H1 (cell line): ENCODE results near the gene AURKB. TPM values are rescaled to one million over a fixed set of nuclear protein-coding genes. Genes with fewer than 3 reads are reported as not detected.

Experiments
- CTCF ChIA-PET: fragments of 300-600 bp; sonication (Branson Sonifier 250); formaldehyde crosslinking; loops from one replicate; lab custom pipeline; 2021; ENCODE audit not compliant: partially characterized antibody; lab: Charles Lee
- POLR2A ChIA-PET: fragments of 300-600 bp; sonication (Branson Sonifier 250); formaldehyde crosslinking; loops from one replicate; lab custom pipeline; 2021; ENCODE audit warnings: inconsistent platforms; ENCODE audit not compliant: partially characterized antibody; lab: Charles Lee
- DNase-seq, 2 experiments: peaks; one replicate each; pipeline versions ENCODE4 v3.0.0 to v3.0.0-alpha.2; 2010 to 2022; ENCODE audit warnings: low spot score in 2 of 2, low read depth in 1 of 2, mixed read lengths in 1 of 2
- FAIRE-seq: peaks from 2 replicates; lab custom pipeline; 2011; peaks lifted over from hg19 to GRCh38; lab: Jason Lieb, UNC
- H2AFZ ChIP-seq: 2 replicates; pipeline ENCODE4 v1.8.1; 2012; ENCODE audit warnings: low read length, inconsistent platforms
- H2AK5ac ChIP-seq: 2 replicates; pipeline ENCODE4 v1.6.1; 2013; ENCODE audit warnings: low read depth, low read length
- H2BK120ac ChIP-seq: replicated peaks from 2 replicates; pipeline ENCODE3; 2013; ENCODE audit warnings: low read depth, low read length, inconsistent platforms
- H2BK12ac ChIP-seq: 2 replicates; pipeline ENCODE4 v1.6.1; 2013; ENCODE audit warnings: low read depth, low read length
- H2BK15ac ChIP-seq: 2 replicates; pipeline ENCODE4 v1.6.1; 2013; ENCODE audit warnings: low read length
- H2BK20ac ChIP-seq: 2 replicates; pipeline ENCODE4 v1.6.1; 2013; ENCODE audit warnings: low read length
- H2BK5ac ChIP-seq: 2 replicates; pipeline ENCODE4 v1.6.1; 2013; ENCODE audit warnings: low read depth, low read length
- H3K14ac ChIP-seq: 2 replicates; pipeline ENCODE4 v1.6.1; 2013; ENCODE audit warnings: inconsistent platforms; ENCODE audit not compliant: insufficient read length
- H3K18ac ChIP-seq: 2 replicates; pipeline ENCODE4 v1.6.1; 2013; ENCODE audit warnings: low read length; ENCODE audit errors: extremely low read depth
- H3K23ac ChIP-seq: 2 replicates; pipeline ENCODE4 v1.6.1; 2013; ENCODE audit warnings: inconsistent platforms; ENCODE audit not compliant: insufficient read length
- H3K23me2 ChIP-seq: 2 replicates; pipeline ENCODE4 v1.6.1; 2013; ENCODE audit warnings: low read depth, low read length
- H3K27ac ChIP-seq: 2 replicates; pipeline ENCODE4 v1.6.1; 2011; ENCODE audit warnings: low read depth, low read length, inconsistent platforms
- H3K27me3 ChIP-seq, 4 experiments: replicated peaks in 1 of 4; 1 replicate in 1 of 4; 2 replicates in 3 of 4; pipeline versions ENCODE4 v1.6.1 to v1.8.1; 2011 to 2013; ENCODE audit warnings: low read length in 3 of 4, mild to moderate bottlenecking in 3 of 4, inconsistent platforms in 2 of 4, mixed read lengths in 2 of 4, moderate library complexity in 1 of 4; ENCODE audit not compliant: control insufficient read depth in 3 of 4, insufficient read depth in 3 of 4; ENCODE audit errors: extremely low read depth in 1 of 4
- H3K36me3 ChIP-seq, 4 experiments: 2 replicates each; pipeline versions ENCODE4 v1.6.1 to v1.8.1; 2011 to 2013; ENCODE audit warnings: mild to moderate bottlenecking in 4 of 4, low read length in 3 of 4, moderate library complexity in 2 of 4, control low read depth in 1 of 4, inconsistent platforms in 1 of 4; ENCODE audit not compliant: insufficient read depth in 4 of 4, control insufficient read depth in 2 of 4
- H3K4ac ChIP-seq: replicated peaks from 2 replicates; pipeline ENCODE3; 2013; ENCODE audit warnings: low read length, low read depth, mixed read lengths, inconsistent platforms; ENCODE audit not compliant: insufficient read length
- H3K4me1 ChIP-seq, 4 experiments: replicated peaks in 1 of 4; 1 replicate in 1 of 4; 2 replicates in 3 of 4; pipeline versions ENCODE4 v1.6.1 to v1.8.1; 2011 to 2013; ENCODE audit warnings: low read length in 3 of 4, inconsistent platforms in 2 of 4, mixed read lengths in 1 of 4; ENCODE audit not compliant: insufficient read depth in 4 of 4, control insufficient read depth in 3 of 4
- H3K4me2 ChIP-seq, 2 experiments: 2 replicates each; pipeline versions ENCODE4 v1.6.1 to v1.8.1; 2011 to 2013; ENCODE audit warnings: low read depth in 2 of 2, low read length in 2 of 2, control low read depth in 1 of 2, inconsistent platforms in 1 of 2, mild to moderate bottlenecking in 1 of 2; ENCODE audit not compliant: insufficient read depth in 1 of 2
- H3K4me3 ChIP-seq, 4 experiments: fragments of 200-600, 300-600 bp in 1 of 4; sonication (generic), shearing (Covaris generic), sonication (Bioruptor Twin) in 1 of 4; 2 replicates each; pipeline versions ENCODE4 v1.5.1 to v1.8.1; 2011 to 2016; ENCODE audit warnings: low read length in 4 of 4, low read depth in 3 of 4, control low read depth in 2 of 4, inconsistent platforms in 2 of 4, mild to moderate bottlenecking in 2 of 4, mixed read lengths in 1 of 4, moderate library complexity in 1 of 4; ENCODE audit not compliant: insufficient read depth in 2 of 4; ENCODE audit errors: extremely low read depth in 1 of 4
- H3K56ac ChIP-seq: replicated peaks from 2 replicates; pipeline ENCODE3; 2013; ENCODE audit warnings: low read depth, mild to moderate bottlenecking, mixed read lengths, low read length, inconsistent platforms; ENCODE audit not compliant: insufficient read length
- H3K79me1 ChIP-seq: 2 replicates; pipeline ENCODE4 v1.6.1; 2013; ENCODE audit warnings: low read depth, low read length, control low read depth
- H3K79me2 ChIP-seq, 2 experiments: 2 replicates each; pipeline versions ENCODE4 v1.6.1 to v1.8.1; 2012 to 2013; ENCODE audit warnings: low read length in 2 of 2, mild to moderate bottlenecking in 2 of 2, inconsistent platforms in 1 of 2; ENCODE audit not compliant: insufficient read depth in 2 of 2, control insufficient read depth in 1 of 2
- H3K9ac ChIP-seq, 4 experiments: replicated peaks in 1 of 4; 1 replicate in 1 of 4; 2 replicates in 3 of 4; pipeline versions ENCODE4 v1.6.1 to v1.8.1; 2011 to 2013; ENCODE audit warnings: low read depth in 3 of 4, low read length in 3 of 4, control low read depth in 2 of 4, mild to moderate bottlenecking in 2 of 4, moderate library complexity in 2 of 4, inconsistent platforms in 1 of 4; ENCODE audit errors: extremely low read depth in 1 of 4
- H3K9me3 ChIP-seq, 2 experiments: 2 replicates each; pipeline versions ENCODE4 v1.6.1 to v1.8.1; 2012 to 2013; ENCODE audit warnings: mild to moderate bottlenecking in 2 of 2, moderate library complexity in 2 of 2, control low read depth in 1 of 2, inconsistent platforms in 1 of 2, low read depth in 1 of 2, low read length in 1 of 2, mixed read lengths in 1 of 2; ENCODE audit not compliant: insufficient read depth in 2 of 2
- H4K20me1 ChIP-seq, 2 experiments: replicated peaks in 1 of 2; 2 replicates each; pipeline versions ENCODE3 to v1.8.1; 2011 to 2013; ENCODE audit warnings: inconsistent platforms in 2 of 2, low read length in 2 of 2, mild to moderate bottlenecking in 1 of 2; ENCODE audit not compliant: insufficient read depth in 2 of 2, control insufficient read depth in 1 of 2
- H4K5ac ChIP-seq: 2 replicates; pipeline ENCODE4 v1.6.1; 2013; ENCODE audit warnings: low read length, low read depth, mixed read lengths, inconsistent platforms; ENCODE audit not compliant: insufficient read length
- H4K8ac ChIP-seq: 2 replicates; pipeline ENCODE4 v1.8.0; 2013; ENCODE audit warnings: mild to moderate bottlenecking, moderate library complexity, low read length, inconsistent platforms; ENCODE audit not compliant: insufficient read depth; ENCODE audit errors: extremely low read depth
- H4K91ac ChIP-seq: replicated peaks from 2 replicates; pipeline ENCODE3; 2013; ENCODE audit warnings: low read length, mixed read lengths, inconsistent platforms; ENCODE audit not compliant: insufficient read length
- CTCF ChIP-seq, 3 experiments: IDR thresholded peaks; 1 replicate in 2 of 3; 2 replicates in 1 of 3; pipeline versions ENCODE4 v1.5.1 to v1.6.1; 2011; ENCODE audit warnings: low read length in 3 of 3, mild to moderate bottlenecking in 3 of 3, inconsistent platforms in 2 of 3, low read depth in 1 of 3, moderate library complexity in 1 of 3; ENCODE audit not compliant: insufficient read depth in 1 of 3; ENCODE audit errors: control extremely low read depth in 1 of 3
- POLR2AphosphoS5 ChIP-seq: IDR thresholded peaks from 2 replicates; pipeline ENCODE4 v1.6.1; 2011; ENCODE audit warnings: low read depth, low read length
- RAD21 ChIP-seq, 2 experiments: IDR thresholded peaks in 1 of 2; conservative IDR thresholded peaks in 1 of 2; 2 replicates each; pipeline ENCODE4 v1.6.1; 2011; ENCODE audit warnings: low read depth in 2 of 2, low read length in 2 of 2, improper control_type of control experiment in 1 of 2, inconsistent platforms in 1 of 2, mild to moderate bottlenecking in 1 of 2, moderate library complexity in 1 of 2
- WGBS, 2 experiments: shearing (Covaris generic) in 1 of 2; methylation state at CpG; one replicate each; pipeline versions ENCODE4 v1.1.6 to v1.1.7; 2013 to 2015; ENCODE audit warnings: low lambda C conversion rate in 2 of 2, mixed read lengths in 2 of 2, inconsistent platforms in 1 of 2, low coverage in 1 of 2, missing lambda C conversion rate in 1 of 2; ENCODE audit not compliant: insufficient replicate concordance in 2 of 2, insufficient coverage in 1 of 2, insufficient read length in 1 of 2; ENCODE audit errors: extremely low coverage in 1 of 2, missing lambda C conversion rate in 1 of 2; 5-methylcytosine and 5-hydroxymethylcytosine counted together
- polyA plus RNA-seq, 7 experiments: library from polyadenylated mRNA; depleted of rRNA in 3 of 7; stranded (reverse) in 5 of 7; unstranded in 2 of 7; fragments of >200 nt in 5 of 7; fragments of 200-250 nt in 2 of 7; gene quantifications; 1 replicate in 5 of 7; 2 replicates in 1 of 7; 4 replicates in 1 of 7; pipeline versions ENCODE4 v1.2.1 to v1.2.3, GENCODE V29; 2011 to 2013; ENCODE audit warnings: missing spikeins in 2 of 7, mixed read lengths in 2 of 7
- total RNA-seq: library from RNA; stranded (reverse); fragmentation: NEBNext Ultra II Directional; extraction: Animal tissue kit (Norgen Biotek cat#: 25700); gene quantifications from 2 replicates; pipeline ENCODE4 v1.2.1, GENCODE V29; 2021

AURKB gene
- total and polyA plus RNA-seq, 2 of the 8 experiments (the other 6 are each of a cell fraction or from before 2014, with no cell fraction given) = 102 to 160 TPM

- H3K79me2 ChIP-seq = peaks cover 24 to 42% of the 10 kb centered on the region in 2 experiments
- peaks cover 28 to 48% (median 40%) of the 10 kb centered on the region in 4 experiments for H3K36me3 ChIP-seq
- no peak overlapping the region for H4K8ac ChIP-seq
- no peak overlapping the region for H3K9ac ChIP-seq
- H3K23ac ChIP-seq = no peak overlapping the region
- DNase-seq (no peak), FAIRE-seq (no peak)
- H3K4ac ChIP-seq = no peak overlapping the region
- H2BK15ac ChIP-seq = no peak overlapping the region
- H2AK5ac ChIP-seq = no peak overlapping the region
- TF ChIP-seq CTCF (IDR thresholded peaks at IDR 0.05; ENCODE audit: control extremely low read depth in 1 of 3, insufficient read depth in 1 of 3, low read depth in 1 of 3, low read length in 3 of 3) (peak in 2 of 3 experiments; percentile 9 to 29; a peak in 2 of 4 replicates), POLR2AphosphoS5 (no peak), RAD21 (IDR thresholded peaks at IDR 0.05 in 1 of 2, conservative IDR thresholded peaks at IDR 0.05 in 1 of 2; ENCODE audit: low read depth in 2 of 2, low read length in 2 of 2) (peak; percentile 27 to 45; a peak in 2 of 4 replicates)
- H3K79me1 ChIP-seq = peaks cover 9% of the 10 kb centered on the region; the same call in 1 of the 2 replicates
- H2BK20ac ChIP-seq = no peak overlapping the region
- no peak overlapping the region for H2AFZ ChIP-seq
- WGBS, 2 experiments = 92% methylated on average over 8 of the region's 8 CpGs; no CpG with 5 or more reads in 1 of the 2 experiments
- no peaks in the 10 kb centered on the region for H3K9me3 ChIP-seq
- H2BK12ac ChIP-seq = no peak overlapping the region
- ChIA-PET POLR2A (interaction anchor here (1.0 to 66.3 kb wide), 4 partner anchors 10 to 81 kb away, joined by 3 to 1521 read pairs (median 763); partner anchors contain the start of genes CTC1, PFAS, RANGRF and SLC25A35), CTCF (interaction anchor here (1.0 to 1.9 kb wide), 4 partner anchors 20 to 47 kb away, joined by 3 to 5 read pairs (median 4); no protein-coding TSS in a partner anchor)
- peaks cover 0 to 6% (median 3%) of the 10 kb centered on the region in 4 experiments; a peak in 5 of 7 replicates for H3K4me1 ChIP-seq
- no peak overlapping the region for H3K18ac ChIP-seq
- no peak overlapping the region for H2BK120ac ChIP-seq
- no peak overlapping the region for H3K4me2 ChIP-seq
- no peak overlapping the region for H2BK5ac ChIP-seq
- peaks cover 0 to 5% of the 10 kb centered on the region in 2 experiments for H4K20me1 ChIP-seq
- H3K56ac ChIP-seq = no peak overlapping the region
- peaks cover 16% of the 10 kb centered on the region for H3K23me2 ChIP-seq
- no peak overlapping the region for H3K4me3 ChIP-seq
- H3K27me3 ChIP-seq = no peaks in the 10 kb centered on the region
- H4K91ac ChIP-seq = no peak overlapping the region
- no peak overlapping the region for H3K14ac ChIP-seq
- no peak overlapping the region for H4K5ac ChIP-seq
- H3K27ac ChIP-seq = no peak overlapping the region
These were observed 43.4 kb upstream of the AURKB start for GRCh38 chr17:8253801-8254200.
